ENCODE data around the gene CCSER1.

DNA sequence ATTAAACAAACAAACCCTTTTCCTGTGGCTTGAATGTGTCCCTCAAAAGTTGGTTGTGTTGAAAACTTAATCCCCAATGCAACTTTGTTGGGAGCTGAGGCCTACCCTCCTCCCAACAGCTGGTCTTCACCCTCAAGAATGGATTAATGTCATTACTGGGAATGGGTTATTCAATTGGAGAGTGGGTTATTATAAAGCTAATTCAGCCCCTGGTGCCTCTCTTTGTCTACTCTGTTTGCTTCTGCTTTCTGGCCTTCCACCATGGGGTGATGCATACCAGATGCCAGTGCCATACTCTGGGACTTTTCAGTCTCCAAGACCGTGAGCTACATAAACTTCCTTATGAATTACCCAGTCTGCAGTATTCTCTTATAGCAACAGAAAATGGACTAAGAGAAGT lies 706.5 kb downstream of the CCSER1 start:
- TF ChIP-seq, protein P1, sequence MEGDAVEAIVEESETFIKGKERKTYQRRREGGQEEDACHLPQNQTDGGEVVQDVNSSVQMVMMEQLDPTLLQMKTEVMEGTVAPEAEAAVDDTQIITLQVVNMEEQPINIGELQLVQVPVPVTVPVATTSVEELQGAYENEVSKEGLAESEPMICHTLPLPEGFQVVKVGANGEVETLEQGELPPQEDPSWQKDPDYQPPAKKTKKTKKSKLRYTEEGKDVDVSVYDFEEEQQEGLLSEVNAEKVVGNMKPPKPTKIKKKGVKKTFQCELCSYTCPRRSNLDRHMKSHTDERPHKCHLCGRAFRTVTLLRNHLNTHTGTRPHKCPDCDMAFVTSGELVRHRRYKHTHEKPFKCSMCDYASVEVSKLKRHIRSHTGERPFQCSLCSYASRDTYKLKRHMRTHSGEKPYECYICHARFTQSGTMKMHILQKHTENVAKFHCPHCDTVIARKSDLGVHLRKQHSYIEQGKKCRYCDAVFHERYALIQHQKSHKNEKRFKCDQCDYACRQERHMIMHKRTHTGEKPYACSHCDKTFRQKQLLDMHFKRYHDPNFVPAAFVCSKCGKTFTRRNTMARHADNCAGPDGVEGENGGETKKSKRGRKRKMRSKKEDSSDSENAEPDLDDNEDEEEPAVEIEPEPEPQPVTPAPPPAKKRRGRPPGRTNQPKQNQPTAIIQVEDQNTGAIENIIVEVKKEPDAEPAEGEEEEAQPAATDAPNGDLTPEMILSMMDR (conservative IDR thresholded peaks at IDR 0.05; ENCODE audit: low read length), result no peak
- no peak for TF ChIP-seq EZH2phosphoT487 (IDR thresholded peaks at IDR 0.05; ENCODE audit: borderline replicate concordance, low read depth, low read length)
